Fibroblast of lung (primary cell): ENCODE data around the gene NTSR1. TPM values are rescaled to one million over a fixed set of nuclear protein-coding genes. Genes with fewer than 3 reads are reported as not detected.

Experiments used
- DNase-seq, 2 donors: peaks; one replicate each; pipeline versions ENCODE4 v3.0.0 to v3.0.0-alpha.2; 2010; ENCODE audit warnings: low read depth in 2 of 2
- H2AFZ ChIP-seq: 2 replicates; pipeline ENCODE4 v1.5.1; 2012; ENCODE audit warnings: low read length, control low read depth, inconsistent platforms
- H3K27ac ChIP-seq: 2 replicates; pipeline ENCODE4 v1.5.1; 2011; ENCODE audit warnings: low read length, control low read depth; ENCODE audit not compliant: insufficient read depth
- H3K27me3 ChIP-seq: 2 replicates; pipeline ENCODE4 v1.5.1; 2011; ENCODE audit warnings: mild to moderate bottlenecking, low read length; ENCODE audit not compliant: control insufficient read depth, insufficient read depth
- H3K36me3 ChIP-seq: 2 replicates; pipeline ENCODE4 v1.5.1; 2011; ENCODE audit warnings: low read length; ENCODE audit not compliant: control insufficient read depth, insufficient read depth
- H3K4me1 ChIP-seq: 2 replicates; pipeline ENCODE4 v1.5.1; 2011; ENCODE audit warnings: low read length; ENCODE audit not compliant: control insufficient read depth, insufficient read depth; ENCODE audit errors: extremely low read depth
- H3K4me2 ChIP-seq: 2 replicates; pipeline ENCODE4 v1.5.1; 2011; ENCODE audit warnings: low read length, control low read depth; ENCODE audit not compliant: insufficient read depth; ENCODE audit errors: extremely low read depth
- H3K4me3 ChIP-seq, 4 experiments: fragments of 200-600 bp in 1 of 4; sonication (generic) in 1 of 4; replicated peaks in 1 of 4; 2 replicates each; pipeline ENCODE4 v1.5.1; 2011 to 2016; ENCODE audit warnings: low read length in 4 of 4, low read depth in 3 of 4, mild to moderate bottlenecking in 3 of 4, control low read depth in 2 of 4, inconsistent platforms in 1 of 4, mixed read lengths in 1 of 4; ENCODE audit not compliant: insufficient read depth in 1 of 4; ENCODE audit errors: control extremely low read depth in 1 of 4
- H3K79me2 ChIP-seq: 2 replicates; pipeline ENCODE4 v1.5.1; 2012; ENCODE audit warnings: mild to moderate bottlenecking, low read length, inconsistent platforms; ENCODE audit not compliant: control insufficient read depth, insufficient read depth
- H3K9ac ChIP-seq: 2 replicates; pipeline ENCODE4 v1.5.1; 2011; ENCODE audit warnings: mild to moderate bottlenecking, low read length, control low read depth; ENCODE audit not compliant: insufficient read depth
- H3K9me3 ChIP-seq: 2 replicates; pipeline ENCODE4 v1.5.1; 2012; ENCODE audit warnings: low read depth, low read length; ENCODE audit not compliant: control insufficient read depth, insufficient read depth
- H4K20me1 ChIP-seq: 2 replicates; pipeline ENCODE4 v1.5.1; 2011; ENCODE audit warnings: low read length; ENCODE audit not compliant: control insufficient read depth, insufficient read depth; ENCODE audit errors: extremely low read depth
- CTCF ChIP-seq, 2 donors: IDR thresholded peaks in 1 of 2; conservative IDR thresholded peaks in 1 of 2; 1 replicate in 1 of 2; 2 replicates in 1 of 2; pipeline ENCODE4 v1.5.1; 2011 to 2012; ENCODE audit warnings: low read length in 2 of 2, control low read depth in 1 of 2, inconsistent platforms in 1 of 2, low read depth in 1 of 2, mild to moderate bottlenecking in 1 of 2
- EZH2 ChIP-seq: IDR thresholded peaks from 2 replicates; pipeline ENCODE4 v1.5.1; 2012; ENCODE audit warnings: low read length, control low read depth, mild to moderate bottlenecking; ENCODE audit errors: missing control alignments
- polyA plus RNA-seq, 2 donors: library from polyadenylated mRNA; depleted of rRNA in 1 of 2; stranded (reverse) in 1 of 2; unstranded in 1 of 2; fragments of >200 nt; gene quantifications; 2 replicates each; pipeline ENCODE4 v1.2.1, GENCODE V29; 2011 to 2012; ENCODE audit warnings: missing spikeins in 1 of 2
- total RNA-seq: library from RNA; depleted of rRNA; stranded (reverse); fragments of >200 nt; gene quantifications from 2 replicates; pipeline ENCODE4 v1.2.1, GENCODE V29; 2014

NTSR1 gene
- total and polyA plus RNA-seq, 2 donors (not counting 1 experiment from before 2014, with no cell fraction given), result 0.05 to 0.33 TPM

- Histone ChIP-seq H3K27ac (no peak overlapping the region), H3K79me2 (no peaks in the 10 kb centered on the region), H3K4me3 (no peak overlapping the region), H3K36me3 (no peaks in the 10 kb centered on the region), H4K20me1 (no peaks in the 10 kb centered on the region), H2AFZ (no peak overlapping the region), H3K27me3 (peaks cover 3% of the 10 kb centered on the region), H3K9me3 (no peaks in the 10 kb centered on the region), H3K4me1 (peaks cover 7% of the 10 kb centered on the region), H3K9ac (no peak overlapping the region), H3K4me2 (no peak overlapping the region)
- TF ChIP-seq CTCF (conservative IDR thresholded peaks at IDR 0.05 in 1 of 2, IDR thresholded peaks at IDR 0.05 in 1 of 2; ENCODE audit: low read depth in 1 of 2, low read length in 2 of 2) (no peak), EZH2 (no peak)
- no peak for DNase-seq
Measured at GRCh38 chr20:62699296-62699695, 9.3 kb upstream of the NTSR1 start.

DNA sequence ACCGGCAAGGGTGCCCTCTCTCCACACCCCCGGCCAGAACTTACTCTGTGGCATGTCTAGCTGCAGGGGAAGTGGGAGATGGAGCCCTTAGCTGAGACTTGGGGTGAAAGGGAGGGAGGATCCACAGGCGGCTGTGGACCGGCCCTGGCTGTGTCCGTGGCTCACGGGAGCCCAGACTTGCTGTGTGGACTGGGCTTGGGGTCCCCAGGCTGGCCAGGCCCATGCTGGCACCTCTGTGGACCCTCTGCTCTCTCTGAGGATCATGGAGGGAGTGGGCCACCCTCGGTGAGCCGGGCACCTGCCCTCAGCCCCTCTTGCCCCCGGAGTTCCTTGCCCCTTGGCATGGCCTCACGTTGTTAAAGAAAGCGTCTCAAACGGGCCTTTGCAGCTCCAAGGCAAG is 8.9 kb upstream of the NTSR1 start:
- no peak overlapping the region for H3K4me2 ChIP-seq
- H4K20me1 ChIP-seq, result no peaks in the 10 kb centered on the region
- H3K9me3 ChIP-seq, result no peaks in the 10 kb centered on the region
- H2AFZ ChIP-seq, result no peak overlapping the region
- H3K9ac ChIP-seq, result no peak overlapping the region
- TF ChIP-seq CTCF (conservative IDR thresholded peaks at IDR 0.05 in 1 of 2, IDR thresholded peaks at IDR 0.05 in 1 of 2; ENCODE audit: low read depth in 1 of 2, low read length in 2 of 2) (no peak), EZH2 (no peak)
- H3K36me3 ChIP-seq, result no peaks in the 10 kb centered on the region
- no peak overlapping the region for H3K27ac ChIP-seq
- H3K79me2 ChIP-seq, result no peaks in the 10 kb centered on the region
- peaks cover 9% of the 10 kb centered on the region for H3K4me1 ChIP-seq
- H3K27me3 ChIP-seq, result no peaks in the 10 kb centered on the region
- DNase-seq, result no peak
- H3K4me3 ChIP-seq, result no peak overlapping the region

DNA sequence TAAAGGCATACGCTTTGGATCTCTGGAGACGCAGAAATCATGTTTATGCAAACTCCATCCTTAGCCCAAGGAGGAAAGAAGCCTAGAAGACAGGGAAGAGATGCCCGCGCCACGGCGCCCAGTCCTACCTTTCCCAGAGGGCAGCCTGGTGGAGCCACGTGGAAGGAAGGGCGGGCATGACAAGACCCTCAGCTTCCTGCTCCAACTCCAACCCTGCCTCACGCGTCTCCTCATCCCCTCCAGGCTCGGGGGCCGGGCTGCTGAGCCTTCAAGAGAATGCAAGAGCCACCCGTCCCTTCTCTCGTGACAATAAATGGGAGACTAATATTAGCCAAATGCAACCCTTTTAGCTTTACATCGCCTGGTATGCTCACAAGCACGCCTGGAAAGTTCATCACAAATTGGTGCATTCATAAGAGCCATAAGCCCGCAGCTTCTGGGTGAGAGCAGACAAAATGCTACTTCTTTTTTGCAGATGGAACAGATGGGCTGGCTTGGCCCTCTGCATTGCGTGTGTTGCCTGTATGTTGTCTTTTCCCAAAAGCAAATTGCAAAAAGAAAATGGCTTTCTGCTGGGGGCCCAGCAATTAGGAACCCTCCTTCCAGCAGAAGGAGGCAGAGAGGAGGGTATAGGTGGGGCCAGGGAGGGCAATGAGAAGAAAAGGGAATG is 8.2 kb upstream of the NTSR1 start:
- H3K4me2 ChIP-seq, result no peak overlapping the region
- no peak for TF ChIP-seq EZH2
- TF ChIP-seq CTCF (conservative IDR thresholded peaks at IDR 0.05 in 1 of 2, IDR thresholded peaks at IDR 0.05 in 1 of 2; ENCODE audit: low read depth in 1 of 2, low read length in 2 of 2), result no peak

More for the DNA sequence above, 8.2 kb upstream of the NTSR1 start:
- Histone ChIP-seq H2AFZ (no peak overlapping the region), H3K4me3 (no peak overlapping the region), H3K79me2 (no peaks in the 10 kb centered on the region), H3K9me3 (no peaks in the 10 kb centered on the region), H3K4me1 (peaks cover 14% of the 10 kb centered on the region), H3K36me3 (no peaks in the 10 kb centered on the region), H3K9ac (no peak overlapping the region), H3K27ac (no peak overlapping the region), H3K27me3 (no peaks in the 10 kb centered on the region), H4K20me1 (no peaks in the 10 kb centered on the region)
- no peak for DNase-seq
